ENCODE results near the gene CDKN1B. TPM values are rescaled to one million over a fixed set of nuclear protein-coding genes. Genes with fewer than 3 reads are reported as not detected.

The CDKN1B gene
- total and polyA plus RNA-seq, 2 of the 13 experiments (the other 11 are each of a cell fraction or from before 2014, with no cell fraction given) = 20.1 to 37.2 TPM

DNA sequence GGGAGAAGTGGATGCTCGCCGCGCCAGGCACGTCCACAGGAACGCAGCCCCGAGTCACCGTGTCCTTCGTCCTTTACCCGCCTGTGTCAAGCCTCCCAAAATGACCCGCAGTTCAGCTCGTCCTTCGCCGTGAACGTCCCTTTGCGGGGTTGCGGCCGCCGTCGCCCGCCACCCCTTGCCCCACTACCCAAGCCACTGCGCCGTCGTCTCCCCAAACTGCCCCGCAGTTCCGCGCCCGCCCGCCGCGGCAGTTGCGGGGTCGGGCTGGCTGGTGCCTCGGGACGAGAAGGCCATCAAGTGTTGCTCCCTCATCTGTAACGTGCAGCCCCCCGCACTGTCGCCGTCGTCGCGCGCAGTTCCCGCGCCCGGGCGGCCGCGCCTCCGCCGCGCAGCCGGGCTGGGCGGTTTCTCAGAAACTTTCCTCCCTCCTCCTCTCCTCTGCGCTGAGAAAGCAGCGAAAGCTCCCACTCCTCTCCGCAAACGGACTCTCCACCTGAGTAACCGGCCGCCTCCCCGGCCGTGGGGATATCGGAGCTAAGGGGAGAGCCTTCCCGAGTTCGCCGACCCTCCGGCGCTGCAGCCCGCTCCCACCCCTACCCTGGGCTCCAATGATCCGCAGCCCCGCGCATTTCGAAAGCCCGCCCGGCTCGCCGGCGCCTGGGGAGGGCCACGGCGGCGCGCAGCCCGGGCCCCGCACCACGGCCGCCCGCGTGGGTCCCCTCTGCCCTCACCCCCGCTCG, 6.7 kb downstream of the CDKN1B start (continued):
- TF ChIP-seq, protein P1, sequence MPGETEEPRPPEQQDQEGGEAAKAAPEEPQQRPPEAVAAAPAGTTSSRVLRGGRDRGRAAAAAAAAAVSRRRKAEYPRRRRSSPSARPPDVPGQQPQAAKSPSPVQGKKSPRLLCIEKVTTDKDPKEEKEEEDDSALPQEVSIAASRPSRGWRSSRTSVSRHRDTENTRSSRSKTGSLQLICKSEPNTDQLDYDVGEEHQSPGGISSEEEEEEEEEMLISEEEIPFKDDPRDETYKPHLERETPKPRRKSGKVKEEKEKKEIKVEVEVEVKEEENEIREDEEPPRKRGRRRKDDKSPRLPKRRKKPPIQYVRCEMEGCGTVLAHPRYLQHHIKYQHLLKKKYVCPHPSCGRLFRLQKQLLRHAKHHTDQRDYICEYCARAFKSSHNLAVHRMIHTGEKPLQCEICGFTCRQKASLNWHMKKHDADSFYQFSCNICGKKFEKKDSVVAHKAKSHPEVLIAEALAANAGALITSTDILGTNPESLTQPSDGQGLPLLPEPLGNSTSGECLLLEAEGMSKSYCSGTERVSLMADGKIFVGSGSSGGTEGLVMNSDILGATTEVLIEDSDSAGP (CRISPR knock-in tag; IDR thresholded peaks at IDR 0.05; ENCODE audit: borderline replicate concordance) = peak; percentile 58; the same call in 1 of the 2 replicates
- TF ChIP-seq BCLAF1 (IDR thresholded peaks at IDR 0.05) = no peak
- TF ChIP-seq, protein P2, sequence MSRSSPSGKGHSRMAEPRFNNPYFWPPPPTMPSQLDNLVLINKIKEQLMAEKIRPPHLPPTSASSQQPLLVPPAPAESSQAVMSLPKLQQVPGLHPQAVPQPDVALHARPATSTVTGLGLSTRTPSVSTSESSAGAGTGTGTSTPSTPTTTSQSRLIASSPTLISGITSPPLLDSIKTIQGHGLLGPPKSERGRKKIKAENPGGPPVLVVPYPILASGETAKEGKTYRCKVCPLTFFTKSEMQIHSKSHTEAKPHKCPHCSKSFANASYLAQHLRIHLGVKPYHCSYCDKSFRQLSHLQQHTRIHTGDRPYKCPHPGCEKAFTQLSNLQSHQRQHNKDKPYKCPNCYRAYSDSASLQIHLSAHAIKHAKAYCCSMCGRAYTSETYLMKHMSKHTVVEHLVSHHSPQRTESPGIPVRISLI (CRISPR knock-in tag; IDR thresholded peaks at IDR 0.05; ENCODE audit: borderline replicate concordance) = no peak; the same call in 1 of the 2 replicates
- peak; percentile 51; the same call in 1 of the 2 replicates for TF ChIP-seq REL (CRISPR knock-in tag; conservative IDR thresholded peaks at IDR 0.05)
- TF ChIP-seq ZBTB42 (CRISPR knock-in tag; IDR thresholded peaks at IDR 0.05) = 0 out of 2 replicates have a peak, but pooled peaks have one; percentile 33
- peak; percentile 46; the same call in 1 of the 2 replicates for TF ChIP-seq IRF9 (CRISPR knock-in tag; IDR thresholded peaks at IDR 0.05; ENCODE audit: borderline replicate concordance)
- TF ChIP-seq GLMP (CRISPR knock-in tag; IDR thresholded peaks at IDR 0.05; ENCODE audit: borderline replicate concordance) = peak; percentile 43; the same call in 1 of the 2 replicates
- no peak for TF ChIP-seq CENPT (CRISPR knock-in tag; IDR thresholded peaks at IDR 0.05; ENCODE audit: low read depth)
- no peak for TF ChIP-seq CHD2 (IDR thresholded peaks at IDR 0.05; ENCODE audit: low read depth, low read length)
- no peak for TF ChIP-seq LRRFIP1 (CRISPR knock-in tag; conservative IDR thresholded peaks at IDR 0.05)
- peak; percentile 56; the same call in 1 of the 2 replicates for TF ChIP-seq SALL2 (CRISPR knock-in tag; IDR thresholded peaks at IDR 0.05)
- no peak for TF ChIP-seq TEF (CRISPR knock-in tag; IDR thresholded peaks at IDR 0.05)
- no peak; the same call in 1 of the 2 replicates for TF ChIP-seq ZNF230 (CRISPR knock-in tag; IDR thresholded peaks at IDR 0.05)
- TF ChIP-seq TBX3 (IDR thresholded peaks at IDR 0.05; ENCODE audit: borderline replicate concordance) = no peak
- TF ChIP-seq CBFB (CRISPR knock-in tag; IDR thresholded peaks at IDR 0.05) = 0 out of 2 replicates have a peak, but pooled peaks have one; percentile 29
- no peak for TF ChIP-seq ZNF83 (CRISPR knock-in tag; IDR thresholded peaks at IDR 0.05; ENCODE audit: borderline replicate concordance)
